Type B pancreatic cell (in vitro differentiated cells): ENCODE results near the gene S100A7A. TPM values are rescaled to one million over a fixed set of nuclear protein-coding genes. Genes with fewer than 3 reads are reported as not detected.

ENCODE experiments used
- DNase-seq: peaks from one replicate; pipeline ENCODE4 v3.0.0; 2021; ENCODE audit warnings: mixed read lengths; ENCODE audit not compliant: unreplicated experiment; ENCODE audit errors: extremely low spot score
- H3K27ac Mint-ChIP-seq: 2 replicates; pipeline ENCODE4 v1.8.0; 2021; ENCODE audit warnings: mild to moderate bottlenecking, mixed read lengths
- H3K27me3 Mint-ChIP-seq: 2 replicates; pipeline ENCODE4 v1.8.0; 2021; ENCODE audit warnings: mixed read lengths
- H3K36me3 Mint-ChIP-seq: 2 replicates; pipeline ENCODE4 v1.8.0; 2021; ENCODE audit warnings: mixed read lengths
- H3K4me1 Mint-ChIP-seq: one replicate; pipeline ENCODE4 v1.8.0; 2021; ENCODE audit warnings: mixed read lengths; ENCODE audit not compliant: unreplicated experiment
- H3K4me3 Mint-ChIP-seq: 2 replicates; pipeline ENCODE4 v1.8.0; 2021; ENCODE audit warnings: mild to moderate bottlenecking, mixed read lengths
- H3K9me3 Mint-ChIP-seq: 2 replicates; pipeline ENCODE4 v1.8.0; 2021; ENCODE audit warnings: mixed read lengths
- total RNA-seq: library from RNA; stranded (reverse); gene quantifications from 2 replicates; pipeline ENCODE4 v1.2.1, GENCODE V29; 2021; ENCODE audit warnings: low replicate concordance
- TF ChIP-seq, protein P1 (sequence below): fragments of 200-600 bp; sonication (generic); conservative IDR thresholded peaks from 2 replicates; pipeline ENCODE4 v1.5.0; 2021; ENCODE audit warnings: antibody characterized with exemption, mild to moderate bottlenecking

Gene S100A7A
- total RNA-seq, 1 donor from 2014 or later, result not detected

DNA sequence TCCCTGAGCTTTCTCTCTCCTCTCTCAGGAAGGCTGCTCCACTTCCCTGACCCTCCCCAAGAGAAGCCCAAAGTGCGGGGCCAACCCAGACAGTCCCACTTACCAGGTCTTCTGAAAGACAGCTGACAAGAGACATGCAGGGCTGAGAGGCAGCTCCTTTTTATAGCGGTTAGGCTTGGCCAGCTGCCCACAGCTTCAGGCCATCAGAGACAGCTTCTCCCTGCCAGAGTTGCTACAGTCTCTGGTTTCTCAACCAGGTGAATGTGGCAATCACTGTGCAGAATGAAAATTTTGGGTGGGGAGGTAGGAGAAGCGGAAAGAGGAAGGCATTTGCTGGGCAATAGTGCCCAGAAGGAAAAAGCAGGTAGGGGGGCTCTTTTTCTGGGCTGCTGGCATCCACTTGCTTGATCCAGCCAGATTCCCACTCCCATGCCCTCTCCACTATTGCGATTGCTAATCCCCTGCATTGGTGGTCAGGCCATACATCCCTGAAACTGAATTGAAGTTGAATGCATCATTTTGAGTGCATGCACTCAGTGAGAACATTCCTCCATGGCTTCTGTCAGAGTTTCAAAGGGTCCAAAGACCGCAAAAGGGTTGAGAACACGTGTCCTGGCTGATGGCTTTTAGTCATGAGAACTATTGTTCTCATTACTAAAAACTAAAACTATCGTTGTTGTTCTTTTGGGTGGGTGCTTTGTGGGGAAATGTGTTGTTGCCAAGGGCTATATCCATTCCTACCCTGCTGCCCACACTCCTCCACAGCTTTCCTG, 25.2 kb upstream of the S100A7A start, which contains the start of gene S100A8:
Gene S100A8 (minus strand): TSS at position 136 of the 773 bp plus-strand sequence. CDS start 538 bp downstream, outside the sequence.
- peak within 1 kb of the TSS; percentile 62 for H3K27ac Mint-ChIP-seq
- DNase-seq, result peak; percentile 59
- no peaks in the 10 kb centered on the region for H3K4me1 Mint-ChIP-seq
- TF ChIP-seq, protein P1, sequence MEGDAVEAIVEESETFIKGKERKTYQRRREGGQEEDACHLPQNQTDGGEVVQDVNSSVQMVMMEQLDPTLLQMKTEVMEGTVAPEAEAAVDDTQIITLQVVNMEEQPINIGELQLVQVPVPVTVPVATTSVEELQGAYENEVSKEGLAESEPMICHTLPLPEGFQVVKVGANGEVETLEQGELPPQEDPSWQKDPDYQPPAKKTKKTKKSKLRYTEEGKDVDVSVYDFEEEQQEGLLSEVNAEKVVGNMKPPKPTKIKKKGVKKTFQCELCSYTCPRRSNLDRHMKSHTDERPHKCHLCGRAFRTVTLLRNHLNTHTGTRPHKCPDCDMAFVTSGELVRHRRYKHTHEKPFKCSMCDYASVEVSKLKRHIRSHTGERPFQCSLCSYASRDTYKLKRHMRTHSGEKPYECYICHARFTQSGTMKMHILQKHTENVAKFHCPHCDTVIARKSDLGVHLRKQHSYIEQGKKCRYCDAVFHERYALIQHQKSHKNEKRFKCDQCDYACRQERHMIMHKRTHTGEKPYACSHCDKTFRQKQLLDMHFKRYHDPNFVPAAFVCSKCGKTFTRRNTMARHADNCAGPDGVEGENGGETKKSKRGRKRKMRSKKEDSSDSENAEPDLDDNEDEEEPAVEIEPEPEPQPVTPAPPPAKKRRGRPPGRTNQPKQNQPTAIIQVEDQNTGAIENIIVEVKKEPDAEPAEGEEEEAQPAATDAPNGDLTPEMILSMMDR, result no peak
- H3K27me3 Mint-ChIP-seq, result peaks cover 13% of the 10 kb centered on the region
- H3K9me3 Mint-ChIP-seq, result no peaks in the 10 kb centered on the region
- H3K4me3 Mint-ChIP-seq, result peak within 1 kb of the TSS; percentile 80
- H3K36me3 Mint-ChIP-seq, result no peaks in the 10 kb centered on the region

DNA sequence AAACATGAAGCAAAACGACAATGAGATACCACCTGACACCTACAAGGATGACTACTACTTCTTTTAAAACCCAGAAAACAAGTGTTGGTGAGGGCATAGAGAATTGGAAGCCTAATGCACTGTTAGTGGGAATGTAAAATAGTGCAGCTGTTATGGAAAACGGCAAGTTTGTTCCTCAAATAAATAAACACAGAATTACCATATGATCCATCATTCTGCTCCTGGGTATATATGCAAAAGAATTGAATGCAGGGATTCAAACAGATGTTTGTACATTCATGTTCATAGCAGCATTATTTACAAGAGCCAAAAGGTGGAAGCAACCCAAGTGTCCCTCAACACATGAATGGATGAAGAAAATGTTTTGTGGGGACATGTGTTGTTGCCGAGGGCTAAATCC, 24.1 kb upstream of the S100A7A start:
- Mint-ChIP-seq H3K27me3 (peaks cover 16% of the 10 kb centered on the region), H3K36me3 (no peaks in the 10 kb centered on the region), H3K27ac (no peak overlapping the region), H3K4me3 (no peak overlapping the region), H3K9me3 (no peaks in the 10 kb centered on the region), H3K4me1 (no peaks in the 10 kb centered on the region)
- TF ChIP-seq, protein P1, result no peak
- no peak for DNase-seq

DNA sequence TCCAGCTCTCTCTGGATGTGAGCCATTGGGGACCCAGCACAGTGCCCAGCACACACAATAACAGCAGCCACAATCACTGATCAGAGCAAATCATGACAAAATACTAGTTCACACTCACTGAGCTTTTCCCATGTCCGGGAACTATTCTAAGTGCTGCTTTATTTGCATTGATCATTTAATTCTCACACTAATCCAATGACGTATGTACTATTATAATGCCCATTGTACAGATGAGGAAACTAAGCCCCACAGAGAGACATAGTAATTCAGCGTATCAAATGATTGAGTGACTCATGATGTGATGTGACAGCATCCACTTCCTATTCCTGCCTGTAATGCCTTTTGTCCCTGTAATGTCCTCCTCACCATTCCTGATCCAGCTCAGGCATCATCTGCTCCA, 23.5 kb upstream of the S100A7A start:
- Mint-ChIP-seq H3K4me1 (no peaks in the 10 kb centered on the region), H3K27ac (no peak overlapping the region), H3K27me3 (peaks cover 16% of the 10 kb centered on the region), H3K9me3 (no peaks in the 10 kb centered on the region), H3K4me3 (peak overlapping the region; percentile 10), H3K36me3 (no peaks in the 10 kb centered on the region)
- no peak for DNase-seq
- TF ChIP-seq, protein P1, result no peak

DNA sequence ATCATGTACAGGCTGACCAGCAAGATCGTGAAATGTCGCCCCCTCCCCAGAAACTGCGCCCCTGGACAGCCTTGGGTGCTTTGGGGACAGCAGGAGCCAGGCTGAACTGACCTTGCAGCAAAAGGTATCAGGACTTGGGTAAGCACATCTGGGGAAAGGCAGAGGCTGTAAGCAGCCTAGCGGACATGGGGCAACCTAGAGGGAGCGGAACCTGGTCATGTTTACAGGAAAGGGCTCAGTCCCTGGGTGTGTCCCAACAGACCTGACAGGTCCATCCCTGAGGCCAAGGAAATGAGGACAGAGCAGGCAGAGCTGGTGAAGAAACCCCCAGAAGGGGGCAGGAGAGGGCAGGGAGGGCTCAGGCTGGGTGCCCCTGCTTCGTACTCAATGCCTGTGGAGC, 22.4 kb upstream of the S100A7A start:
- peak overlapping the region; percentile 22 for H3K4me3 Mint-ChIP-seq
- H3K27ac Mint-ChIP-seq, result peak overlapping the region; percentile 7
- no peaks in the 10 kb centered on the region for H3K9me3 Mint-ChIP-seq
- H3K4me1 Mint-ChIP-seq, result no peaks in the 10 kb centered on the region
- peak; percentile 56 for DNase-seq
- H3K36me3 Mint-ChIP-seq, result no peaks in the 10 kb centered on the region
- H3K27me3 Mint-ChIP-seq, result peaks cover 16% of the 10 kb centered on the region
- TF ChIP-seq, protein P1, result no peak

DNA sequence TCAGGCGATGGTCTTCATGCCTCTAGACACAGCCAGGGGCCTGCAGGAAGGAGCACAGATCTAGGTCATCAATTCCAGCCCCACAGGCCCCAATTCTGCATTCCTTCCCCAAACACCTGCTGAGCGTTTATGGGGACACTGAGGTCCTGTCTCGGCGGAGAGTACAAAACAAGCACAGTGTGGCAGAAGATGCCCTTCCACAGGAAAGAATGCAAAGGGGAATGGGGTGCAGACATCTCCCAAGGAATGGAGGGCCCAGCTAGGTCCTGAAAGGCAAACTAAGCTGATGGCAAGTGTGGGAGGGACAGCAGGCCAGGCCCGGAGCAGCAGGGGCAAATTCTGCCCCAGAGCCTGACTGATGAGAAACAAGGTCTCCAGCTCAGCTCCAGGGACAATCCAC, 21.9 kb upstream of the S100A7A start:
- peaks cover 16% of the 10 kb centered on the region for H3K27me3 Mint-ChIP-seq

More for the DNA sequence above, 21.9 kb upstream of the S100A7A start:
- Mint-ChIP-seq H3K9me3 (no peaks in the 10 kb centered on the region), H3K27ac (no peak overlapping the region), H3K4me1 (no peaks in the 10 kb centered on the region), H3K4me3 (no peak overlapping the region), H3K36me3 (no peaks in the 10 kb centered on the region)
- TF ChIP-seq, protein P1, result no peak
- DNase-seq, result peak; percentile 16
